ENCODE results near the gene LBHD2. TPM values are rescaled to one million over a fixed set of nuclear protein-coding genes. Genes with fewer than 3 reads are reported as not detected.

LBHD2 gene
- total RNA-seq, 2 experiments from 2014 or later, result not detected

DNA sequence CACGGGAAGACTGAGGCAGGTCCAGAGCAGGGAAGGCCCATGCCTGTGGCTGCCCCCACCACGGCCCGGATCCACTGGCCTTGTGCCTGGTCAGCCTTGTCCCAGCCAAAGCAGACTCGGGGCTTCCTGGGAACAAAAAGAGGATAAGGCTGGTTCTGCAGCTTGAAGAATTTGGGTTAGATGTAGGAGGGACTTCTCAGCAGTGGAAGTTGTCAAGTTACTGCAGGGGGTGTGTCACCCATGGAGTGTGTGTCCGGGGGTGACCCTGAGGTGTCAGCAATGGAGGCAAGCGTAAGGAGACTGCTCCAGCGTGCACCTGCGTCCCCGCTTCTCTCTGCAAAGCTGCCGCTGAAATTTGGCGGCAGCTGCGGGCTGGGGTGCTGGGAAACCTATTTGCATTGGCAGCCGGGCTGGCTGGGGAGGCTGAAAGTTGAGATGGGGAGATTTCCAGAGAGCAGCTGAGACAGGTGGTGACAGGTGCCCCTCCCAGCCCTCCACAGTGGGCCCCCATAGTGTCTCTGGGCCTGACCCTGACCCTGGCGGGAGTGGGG is 26.7 kb downstream of the LBHD2 start:
- H3K9me2 ChIP-seq (ENCODE audit: insufficient read depth, low read length), result no peaks in the 10 kb centered on the region
- no peaks in the 10 kb centered on the region for H3K9me3 ChIP-seq (ENCODE audit: low read length)
- TF ChIP-seq CTCF (conservative IDR thresholded peaks at IDR 0.05; ENCODE audit: low read length) (no peak), EZH2phosphoT487 (IDR thresholded peaks at IDR 0.05; ENCODE audit: borderline replicate concordance, low read depth, low read length) (no peak)
- H2AFZ ChIP-seq (ENCODE audit: low read length), result no peak overlapping the region
- H4K20me1 ChIP-seq (ENCODE audit: insufficient read depth, low read length), result no peaks in the 10 kb centered on the region
- peaks cover 29% of the 10 kb centered on the region for H3K4me1 ChIP-seq (ENCODE audit: insufficient read depth, low read length, poor library complexity, severe bottlenecking)
- H3K79me2 ChIP-seq (ENCODE audit: insufficient read depth, low read depth, low read length), result no peaks in the 10 kb centered on the region
- no peak overlapping the region for H3K4me3 ChIP-seq (ENCODE audit: low read depth, low read length, poor library complexity, severe bottlenecking)
- no TSS peak for BruUV-seq (replicated peaks)
- H3K27ac ChIP-seq (ENCODE audit: low read depth, low read length, poor library complexity, severe bottlenecking), result no peak overlapping the region
- no peak overlapping the region; the same call in 1 of the 2 replicates for H3K4me2 ChIP-seq (ENCODE audit: low read length)
- POLR2A ChIA-PET, result interaction anchor here (0.6 kb wide), 1 partner anchor 70 kb away, joined by 3 read pairs; no protein-coding TSS in a partner anchor
- DNase-seq (ENCODE audit: low spot score), result no peak
- intact Hi-C loops (cut with micrococcal nuclease; ENCODE audit: unreplicated experiment), result no loop called here
- CTCF ChIA-PET (ENCODE audit: unreplicated experiment), result no interaction called here
- H3K36me3 ChIP-seq (ENCODE audit: insufficient read depth, low read length), result no peaks in the 10 kb centered on the region

DNA sequence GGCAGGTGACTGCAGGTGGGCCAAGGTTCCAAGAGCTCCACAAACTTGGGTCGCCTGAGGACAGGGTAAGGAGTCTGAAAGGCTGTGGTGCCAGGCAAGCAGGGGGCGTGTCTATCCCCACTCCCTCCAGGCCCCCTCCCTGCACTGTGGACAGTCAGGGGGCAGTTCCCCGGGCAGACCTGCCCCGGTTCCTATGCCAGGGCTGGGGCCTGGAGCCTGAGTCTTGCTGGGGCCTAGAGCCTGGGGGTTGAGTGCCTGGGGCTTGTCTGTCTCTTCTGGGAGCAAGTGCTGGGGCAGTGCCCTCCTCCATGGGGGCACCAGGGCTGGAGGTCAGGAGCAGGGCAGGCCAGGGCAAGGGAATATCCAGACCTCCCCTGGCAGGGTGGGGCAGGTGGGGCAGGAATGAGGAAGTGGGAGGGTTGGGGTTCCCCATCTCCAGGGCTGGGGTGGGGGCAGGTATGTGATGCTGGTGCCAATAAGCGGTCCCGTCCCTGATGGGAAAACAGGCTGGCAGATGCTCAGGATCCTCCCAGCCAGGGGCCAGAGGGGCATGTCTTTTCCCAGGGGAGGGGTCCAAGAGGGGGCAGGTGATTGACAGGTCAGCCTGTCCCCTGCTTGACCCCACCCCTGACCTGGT is 27.3 kb downstream of the LBHD2 start:
- Histone ChIP-seq H3K9me2 (ENCODE audit: insufficient read depth, low read length) (no peaks in the 10 kb centered on the region), H3K79me2 (ENCODE audit: insufficient read depth, low read depth, low read length) (no peaks in the 10 kb centered on the region), H2AFZ (ENCODE audit: low read length) (no peak overlapping the region), H3K9me3 (ENCODE audit: low read length) (no peaks in the 10 kb centered on the region), H3K4me2 (ENCODE audit: low read length) (no peak overlapping the region; the same call in 1 of the 2 replicates), H4K20me1 (ENCODE audit: insufficient read depth, low read length) (no peaks in the 10 kb centered on the region), H3K4me1 (ENCODE audit: insufficient read depth, low read length, poor library complexity, severe bottlenecking) (peaks cover 23% of the 10 kb centered on the region), H3K4me3 (ENCODE audit: low read depth, low read length, poor library complexity, severe bottlenecking) (no peak overlapping the region), H3K27ac (ENCODE audit: low read depth, low read length, poor library complexity, severe bottlenecking) (no peak overlapping the region), H3K36me3 (ENCODE audit: insufficient read depth, low read length) (no peaks in the 10 kb centered on the region)
- intact Hi-C loops (cut with micrococcal nuclease; ENCODE audit: unreplicated experiment), result no loop called here
- ChIA-PET POLR2A (no interaction called here), CTCF (ENCODE audit: unreplicated experiment) (no interaction called here)
- TF ChIP-seq EZH2phosphoT487 (IDR thresholded peaks at IDR 0.05; ENCODE audit: borderline replicate concordance, low read depth, low read length), result no peak
- BruUV-seq (replicated peaks), result no TSS peak
- DNase-seq (ENCODE audit: low spot score), result no peak

GRCh38 chr14:103112400-103113243 is 28.6 kb downstream of the LBHD2 start:
- ChIA-PET POLR2A (no interaction called here), CTCF (ENCODE audit: unreplicated experiment) (no interaction called here)
- Histone ChIP-seq H3K36me3 (ENCODE audit: insufficient read depth, low read length) (no peaks in the 10 kb centered on the region), H3K9me3 (ENCODE audit: low read length) (no peaks in the 10 kb centered on the region), H3K79me2 (ENCODE audit: insufficient read depth, low read depth, low read length) (no peaks in the 10 kb centered on the region), H3K9me2 (ENCODE audit: insufficient read depth, low read length) (no peaks in the 10 kb centered on the region), H3K4me3 (ENCODE audit: low read depth, low read length, poor library complexity, severe bottlenecking) (no peak overlapping the region), H4K20me1 (ENCODE audit: insufficient read depth, low read length) (no peaks in the 10 kb centered on the region), H3K4me1 (ENCODE audit: insufficient read depth, low read length, poor library complexity, severe bottlenecking) (peaks cover 20% of the 10 kb centered on the region), H3K27ac (ENCODE audit: low read depth, low read length, poor library complexity, severe bottlenecking) (no peak overlapping the region), H3K4me2 (ENCODE audit: low read length) (no peak overlapping the region; the same call in 1 of the 2 replicates), H2AFZ (ENCODE audit: low read length) (no peak overlapping the region)
- no peak for TF ChIP-seq EZH2phosphoT487 (IDR thresholded peaks at IDR 0.05; ENCODE audit: borderline replicate concordance, low read depth, low read length)
- TF ChIP-seq CTCF (conservative IDR thresholded peaks at IDR 0.05; ENCODE audit: low read length), result no peak
- no peak for DNase-seq (ENCODE audit: low spot score)
- no TSS peak for BruUV-seq (replicated peaks)
- intact Hi-C loops (cut with micrococcal nuclease; ENCODE audit: unreplicated experiment), result no loop called here

All from OCI-LY7 (cell line).